Measurements from ENCODE around the gene LRRC8C. TPM values are rescaled to one million over a fixed set of nuclear protein-coding genes. Genes with fewer than 3 reads are reported as not detected.

LRRC8C gene
- total RNA-seq, 1 experiment from 2014 or later, result 1.2 TPM

- no peak for DNase-seq
- H3K36me3 ChIP-seq (replicated peaks; ENCODE audit: control insufficient read depth, insufficient read depth, low read length), result no peaks in the 10 kb centered on the region
- no peaks in the 10 kb centered on the region for H3K27me3 ChIP-seq (ENCODE audit: control insufficient read depth, insufficient read depth, low read length)
- H3K4me3 ChIP-seq (ENCODE audit: insufficient read depth, low read depth, low read length), result no peak overlapping the region
Measured at GRCh38 chr1:89602871-89603404, 30.0 kb upstream of the LRRC8C start.

- Histone ChIP-seq H3K36me3 (replicated peaks; ENCODE audit: control insufficient read depth, insufficient read depth, low read length) (no peaks in the 10 kb centered on the region), H3K4me3 (ENCODE audit: insufficient read depth, low read depth, low read length) (no peak overlapping the region), H3K27me3 (ENCODE audit: control insufficient read depth, insufficient read depth, low read length) (no peaks in the 10 kb centered on the region)
- DNase-seq, result no peak
Measured at GRCh38 chr1:89603651-89604413, 29.1 kb upstream of the LRRC8C start.

- no peaks in the 10 kb centered on the region for H3K36me3 ChIP-seq (replicated peaks; ENCODE audit: control insufficient read depth, insufficient read depth, low read length)
- no peaks in the 10 kb centered on the region for H3K27me3 ChIP-seq (ENCODE audit: control insufficient read depth, insufficient read depth, low read length)
- no peak for DNase-seq
- no peak overlapping the region for H3K4me3 ChIP-seq (ENCODE audit: insufficient read depth, low read depth, low read length)
Measured at GRCh38 chr1:89604414-89604735, 28.5 kb upstream of the LRRC8C start.

- no peak overlapping the region for H3K4me3 ChIP-seq (ENCODE audit: insufficient read depth, low read depth, low read length)
- no peaks in the 10 kb centered on the region for H3K36me3 ChIP-seq (replicated peaks; ENCODE audit: control insufficient read depth, insufficient read depth, low read length)
- no peaks in the 10 kb centered on the region for H3K27me3 ChIP-seq (ENCODE audit: control insufficient read depth, insufficient read depth, low read length)
- DNase-seq, result no peak
Measured at GRCh38 chr1:89605692-89606091, 27.2 kb upstream of the LRRC8C start.

GRCh38 chr1:89606227-89606980, 26.5 kb upstream of the LRRC8C start:
- H3K36me3 ChIP-seq (replicated peaks; ENCODE audit: control insufficient read depth, insufficient read depth, low read length), result no peaks in the 10 kb centered on the region
- no peak overlapping the region for H3K4me3 ChIP-seq (ENCODE audit: insufficient read depth, low read depth, low read length)
- no peaks in the 10 kb centered on the region for H3K27me3 ChIP-seq (ENCODE audit: control insufficient read depth, insufficient read depth, low read length)
- DNase-seq, result no peak

GRCh38 chr1:89607156-89607555, 25.8 kb upstream of the LRRC8C start:
- H3K4me3 ChIP-seq (ENCODE audit: insufficient read depth, low read depth, low read length), result no peak overlapping the region
- no peak for DNase-seq
- H3K27me3 ChIP-seq (ENCODE audit: control insufficient read depth, insufficient read depth, low read length), result no peaks in the 10 kb centered on the region
- H3K36me3 ChIP-seq (replicated peaks; ENCODE audit: control insufficient read depth, insufficient read depth, low read length), result no peaks in the 10 kb centered on the region

GRCh38 chr1:89607586-89608318, 25.2 kb upstream of the LRRC8C start:
- H3K36me3 ChIP-seq (replicated peaks; ENCODE audit: control insufficient read depth, insufficient read depth, low read length), result no peaks in the 10 kb centered on the region
- no peak for DNase-seq
- H3K4me3 ChIP-seq (ENCODE audit: insufficient read depth, low read depth, low read length), result no peak overlapping the region
- H3K27me3 ChIP-seq (ENCODE audit: control insufficient read depth, insufficient read depth, low read length), result no peaks in the 10 kb centered on the region

- Histone ChIP-seq H3K4me3 (ENCODE audit: insufficient read depth, low read depth, low read length) (no peak overlapping the region), H3K27me3 (ENCODE audit: control insufficient read depth, insufficient read depth, low read length) (no peaks in the 10 kb centered on the region), H3K36me3 (replicated peaks; ENCODE audit: control insufficient read depth, insufficient read depth, low read length) (no peaks in the 10 kb centered on the region)
- DNase-seq, result no peak
Measured at GRCh38 chr1:89608319-89608983, 24.5 kb upstream of the LRRC8C start.

- Histone ChIP-seq H3K36me3 (replicated peaks; ENCODE audit: control insufficient read depth, insufficient read depth, low read length) (no peaks in the 10 kb centered on the region), H3K27me3 (ENCODE audit: control insufficient read depth, insufficient read depth, low read length) (no peaks in the 10 kb centered on the region), H3K4me3 (ENCODE audit: insufficient read depth, low read depth, low read length) (no peak overlapping the region)
- no peak for DNase-seq
Measured at GRCh38 chr1:89608984-89609725, 23.8 kb upstream of the LRRC8C start.

GRCh38 chr1:89609781-89610456, 23.0 kb upstream of the LRRC8C start:
- no peak for DNase-seq
- no peak overlapping the region for H3K4me3 ChIP-seq (ENCODE audit: insufficient read depth, low read depth, low read length)
- no peaks in the 10 kb centered on the region for H3K27me3 ChIP-seq (ENCODE audit: control insufficient read depth, insufficient read depth, low read length)
- no peaks in the 10 kb centered on the region for H3K36me3 ChIP-seq (replicated peaks; ENCODE audit: control insufficient read depth, insufficient read depth, low read length)

GRCh38 chr1:89610457-89611011, 22.4 kb upstream of the LRRC8C start:
- Histone ChIP-seq H3K4me3 (ENCODE audit: insufficient read depth, low read depth, low read length) (no peak overlapping the region), H3K36me3 (replicated peaks; ENCODE audit: control insufficient read depth, insufficient read depth, low read length) (no peaks in the 10 kb centered on the region), H3K27me3 (ENCODE audit: control insufficient read depth, insufficient read depth, low read length) (no peaks in the 10 kb centered on the region)
- peak; percentile 39 for DNase-seq

GRCh38 chr1:89611721-89612120, 21.2 kb upstream of the LRRC8C start:
- H3K27me3 ChIP-seq (ENCODE audit: control insufficient read depth, insufficient read depth, low read length), result no peaks in the 10 kb centered on the region
- DNase-seq, result no peak
- H3K36me3 ChIP-seq (replicated peaks; ENCODE audit: control insufficient read depth, insufficient read depth, low read length), result no peaks in the 10 kb centered on the region
- H3K4me3 ChIP-seq (ENCODE audit: insufficient read depth, low read depth, low read length), result no peak overlapping the region

- no peak for DNase-seq
- Histone ChIP-seq H3K4me3 (ENCODE audit: insufficient read depth, low read depth, low read length) (no peak overlapping the region), H3K36me3 (replicated peaks; ENCODE audit: control insufficient read depth, insufficient read depth, low read length) (no peaks in the 10 kb centered on the region), H3K27me3 (ENCODE audit: control insufficient read depth, insufficient read depth, low read length) (no peaks in the 10 kb centered on the region)
Measured at GRCh38 chr1:89613928-89614327, 19.0 kb upstream of the LRRC8C start.
